ENCODE results near the gene FBXL7.

DNA sequence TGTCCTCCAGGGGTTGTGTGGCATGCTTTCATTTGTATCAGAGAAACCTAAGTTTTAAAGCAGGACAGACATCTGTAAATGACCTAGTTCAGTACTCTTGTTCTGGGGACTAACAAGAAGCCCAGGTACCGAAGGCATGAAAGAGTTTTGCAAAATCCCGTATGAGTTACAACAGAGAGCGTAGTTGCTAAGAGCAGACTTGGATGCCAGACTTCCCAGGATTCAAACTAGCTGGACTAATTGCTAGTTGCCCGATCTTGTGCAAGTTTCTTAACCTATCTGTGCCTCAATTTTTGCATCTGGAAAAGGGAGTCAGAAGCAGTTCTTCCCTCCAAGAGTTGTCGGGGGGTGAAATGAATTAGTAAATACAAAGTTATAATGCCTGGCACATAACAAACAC lies 20.9 kb downstream of the FBXL7 start:
- TF ChIP-seq, protein P1, sequence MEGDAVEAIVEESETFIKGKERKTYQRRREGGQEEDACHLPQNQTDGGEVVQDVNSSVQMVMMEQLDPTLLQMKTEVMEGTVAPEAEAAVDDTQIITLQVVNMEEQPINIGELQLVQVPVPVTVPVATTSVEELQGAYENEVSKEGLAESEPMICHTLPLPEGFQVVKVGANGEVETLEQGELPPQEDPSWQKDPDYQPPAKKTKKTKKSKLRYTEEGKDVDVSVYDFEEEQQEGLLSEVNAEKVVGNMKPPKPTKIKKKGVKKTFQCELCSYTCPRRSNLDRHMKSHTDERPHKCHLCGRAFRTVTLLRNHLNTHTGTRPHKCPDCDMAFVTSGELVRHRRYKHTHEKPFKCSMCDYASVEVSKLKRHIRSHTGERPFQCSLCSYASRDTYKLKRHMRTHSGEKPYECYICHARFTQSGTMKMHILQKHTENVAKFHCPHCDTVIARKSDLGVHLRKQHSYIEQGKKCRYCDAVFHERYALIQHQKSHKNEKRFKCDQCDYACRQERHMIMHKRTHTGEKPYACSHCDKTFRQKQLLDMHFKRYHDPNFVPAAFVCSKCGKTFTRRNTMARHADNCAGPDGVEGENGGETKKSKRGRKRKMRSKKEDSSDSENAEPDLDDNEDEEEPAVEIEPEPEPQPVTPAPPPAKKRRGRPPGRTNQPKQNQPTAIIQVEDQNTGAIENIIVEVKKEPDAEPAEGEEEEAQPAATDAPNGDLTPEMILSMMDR (IDR thresholded peaks at IDR 0.05; ENCODE audit: low read depth, low read length): no peak
- no peak for TF ChIP-seq EZH2phosphoT487 (IDR thresholded peaks at IDR 0.05; ENCODE audit: low read depth)

All from OCI-LY3 (cell line).